ENCODE data around the gene ITPK1. TPM values are rescaled to one million over a fixed set of nuclear protein-coding genes. Genes with fewer than 3 reads are reported as not detected.

ITPK1 gene
- total RNA-seq, 1 experiment from 2014 or later: 25.9 TPM

DNA sequence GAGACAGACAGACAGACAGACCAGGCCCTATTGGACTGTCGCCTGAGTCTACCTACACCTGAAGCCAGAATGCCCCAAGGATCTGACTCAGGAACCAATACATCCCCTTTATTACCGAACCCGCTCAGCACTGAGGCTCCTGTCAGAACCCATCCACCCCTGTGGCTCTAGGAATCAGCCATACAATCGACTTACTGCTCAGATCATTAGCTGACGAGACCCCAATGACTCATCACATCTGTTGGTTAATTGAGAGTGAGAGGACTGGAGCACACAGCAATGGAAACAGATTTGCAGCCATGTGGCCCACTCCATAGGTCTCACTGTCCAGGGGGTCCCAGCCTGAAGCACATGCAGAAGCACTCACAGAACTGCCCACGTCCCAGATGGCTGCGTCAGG, 15.2 kb downstream of the ITPK1 start:
- intact Hi-C loops (cut with micrococcal nuclease; ENCODE audit: unreplicated experiment) (no loop called here), in situ Hi-C loops (cut with HindIII; ENCODE audit: low pct_unique_long_range_greater_than_20kb, low sequenced_read_pairs) (no loop called here)
- Histone ChIP-seq H3K4me1 (ENCODE audit: control insufficient read depth, insufficient read depth, low read length) (no peaks in the 10 kb centered on the region), H3K4me3 (ENCODE audit: low read depth in 2 of 2, low read length in 2 of 2) (no peak overlapping the region), H3K36me3 (ENCODE audit: control insufficient read depth, insufficient read depth, low read length) (no peaks in the 10 kb centered on the region), H3K27ac (ENCODE audit: low read length) (no peak overlapping the region), H3K27me3 (ENCODE audit: control insufficient read depth, insufficient read depth, low read length) (no peaks in the 10 kb centered on the region), H3K9me3 (ENCODE audit: control insufficient read depth, insufficient read depth, low read depth, low read length) (no peaks in the 10 kb centered on the region)
- ATAC-seq: no peak
- POLR2A ChIA-PET: no interaction called here
- CTCF ChIA-PET: no interaction called here
- TF ChIP-seq TCF7L2 (IDR thresholded peaks at IDR 0.05; ENCODE audit: low read depth, low read length): no peak
- TF ChIP-seq, protein P1, sequence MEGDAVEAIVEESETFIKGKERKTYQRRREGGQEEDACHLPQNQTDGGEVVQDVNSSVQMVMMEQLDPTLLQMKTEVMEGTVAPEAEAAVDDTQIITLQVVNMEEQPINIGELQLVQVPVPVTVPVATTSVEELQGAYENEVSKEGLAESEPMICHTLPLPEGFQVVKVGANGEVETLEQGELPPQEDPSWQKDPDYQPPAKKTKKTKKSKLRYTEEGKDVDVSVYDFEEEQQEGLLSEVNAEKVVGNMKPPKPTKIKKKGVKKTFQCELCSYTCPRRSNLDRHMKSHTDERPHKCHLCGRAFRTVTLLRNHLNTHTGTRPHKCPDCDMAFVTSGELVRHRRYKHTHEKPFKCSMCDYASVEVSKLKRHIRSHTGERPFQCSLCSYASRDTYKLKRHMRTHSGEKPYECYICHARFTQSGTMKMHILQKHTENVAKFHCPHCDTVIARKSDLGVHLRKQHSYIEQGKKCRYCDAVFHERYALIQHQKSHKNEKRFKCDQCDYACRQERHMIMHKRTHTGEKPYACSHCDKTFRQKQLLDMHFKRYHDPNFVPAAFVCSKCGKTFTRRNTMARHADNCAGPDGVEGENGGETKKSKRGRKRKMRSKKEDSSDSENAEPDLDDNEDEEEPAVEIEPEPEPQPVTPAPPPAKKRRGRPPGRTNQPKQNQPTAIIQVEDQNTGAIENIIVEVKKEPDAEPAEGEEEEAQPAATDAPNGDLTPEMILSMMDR (IDR thresholded peaks at IDR 0.05): no peak
- no peak for TF ChIP-seq POLR2AphosphoS5 (IDR thresholded peaks at IDR 0.05; ENCODE audit: low read depth, low read length)
- TF ChIP-seq, protein P2, sequence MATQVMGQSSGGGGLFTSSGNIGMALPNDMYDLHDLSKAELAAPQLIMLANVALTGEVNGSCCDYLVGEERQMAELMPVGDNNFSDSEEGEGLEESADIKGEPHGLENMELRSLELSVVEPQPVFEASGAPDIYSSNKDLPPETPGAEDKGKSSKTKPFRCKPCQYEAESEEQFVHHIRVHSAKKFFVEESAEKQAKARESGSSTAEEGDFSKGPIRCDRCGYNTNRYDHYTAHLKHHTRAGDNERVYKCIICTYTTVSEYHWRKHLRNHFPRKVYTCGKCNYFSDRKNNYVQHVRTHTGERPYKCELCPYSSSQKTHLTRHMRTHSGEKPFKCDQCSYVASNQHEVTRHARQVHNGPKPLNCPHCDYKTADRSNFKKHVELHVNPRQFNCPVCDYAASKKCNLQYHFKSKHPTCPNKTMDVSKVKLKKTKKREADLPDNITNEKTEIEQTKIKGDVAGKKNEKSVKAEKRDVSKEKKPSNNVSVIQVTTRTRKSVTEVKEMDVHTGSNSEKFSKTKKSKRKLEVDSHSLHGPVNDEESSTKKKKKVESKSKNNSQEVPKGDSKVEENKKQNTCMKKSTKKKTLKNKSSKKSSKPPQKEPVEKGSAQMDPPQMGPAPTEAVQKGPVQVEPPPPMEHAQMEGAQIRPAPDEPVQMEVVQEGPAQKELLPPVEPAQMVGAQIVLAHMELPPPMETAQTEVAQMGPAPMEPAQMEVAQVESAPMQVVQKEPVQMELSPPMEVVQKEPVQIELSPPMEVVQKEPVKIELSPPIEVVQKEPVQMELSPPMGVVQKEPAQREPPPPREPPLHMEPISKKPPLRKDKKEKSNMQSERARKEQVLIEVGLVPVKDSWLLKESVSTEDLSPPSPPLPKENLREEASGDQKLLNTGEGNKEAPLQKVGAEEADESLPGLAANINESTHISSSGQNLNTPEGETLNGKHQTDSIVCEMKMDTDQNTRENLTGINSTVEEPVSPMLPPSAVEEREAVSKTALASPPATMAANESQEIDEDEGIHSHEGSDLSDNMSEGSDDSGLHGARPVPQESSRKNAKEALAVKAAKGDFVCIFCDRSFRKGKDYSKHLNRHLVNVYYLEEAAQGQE (IDR thresholded peaks at IDR 0.05; ENCODE audit: insufficient read depth in 1 of 2, low read depth in 2 of 2, low read length in 1 of 2): no peak
- TF ChIP-seq SIN3A (IDR thresholded peaks at IDR 0.05; ENCODE audit: borderline replicate concordance, insufficient read depth, low read depth, low read length): no peak
- BruUV-seq (replicated peaks): no TSS peak
- no peak for DNase-seq (ENCODE audit: low read depth, low spot score)

DNA sequence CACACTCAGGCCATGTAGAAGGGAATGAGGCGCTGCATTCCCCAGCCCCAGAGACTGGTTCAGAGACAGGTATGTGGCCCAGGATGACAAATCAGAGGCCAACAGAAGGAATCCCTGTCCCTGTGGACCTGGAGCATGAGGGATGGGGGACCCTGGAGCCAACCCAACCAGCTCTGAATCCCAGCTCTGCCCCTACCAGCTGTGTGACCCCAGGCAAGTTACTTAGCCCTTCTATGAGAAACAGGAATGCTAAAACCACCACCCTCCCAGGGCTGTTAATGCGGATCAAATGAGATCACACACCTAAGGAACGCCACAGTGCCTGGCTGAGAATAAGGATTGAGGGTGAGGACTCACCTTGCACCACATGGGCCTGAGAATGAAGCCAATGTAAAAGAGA, 15.6 kb downstream of the ITPK1 start:
- DNase-seq (ENCODE audit: low read depth, low spot score) (no peak), ATAC-seq (no peak)
- Histone ChIP-seq H3K27ac (ENCODE audit: low read length) (no peak overlapping the region), H3K27me3 (ENCODE audit: control insufficient read depth, insufficient read depth, low read length) (no peaks in the 10 kb centered on the region), H3K4me1 (ENCODE audit: control insufficient read depth, insufficient read depth, low read length) (no peaks in the 10 kb centered on the region), H3K36me3 (ENCODE audit: control insufficient read depth, insufficient read depth, low read length) (no peaks in the 10 kb centered on the region), H3K9me3 (ENCODE audit: control insufficient read depth, insufficient read depth, low read depth, low read length) (no peaks in the 10 kb centered on the region), H3K4me3 (ENCODE audit: low read depth in 2 of 2, low read length in 2 of 2) (no peak overlapping the region)
- in situ Hi-C loops (cut with HindIII; ENCODE audit: low pct_unique_long_range_greater_than_20kb, low sequenced_read_pairs) (no loop called here), intact Hi-C loops (cut with micrococcal nuclease; ENCODE audit: unreplicated experiment) (no loop called here)
- ChIA-PET CTCF (interaction anchor here (0.6 kb wide), 1 partner anchor 79 kb away, joined by 4 read pairs; no protein-coding TSS in a partner anchor), POLR2A (no interaction called here)
- no TSS peak for BruUV-seq (replicated peaks)
- TF ChIP-seq, protein P2 (IDR thresholded peaks at IDR 0.05; ENCODE audit: insufficient read depth in 1 of 2, low read depth in 2 of 2, low read length in 1 of 2): no peak
- TF ChIP-seq SIN3A (IDR thresholded peaks at IDR 0.05; ENCODE audit: borderline replicate concordance, insufficient read depth, low read depth, low read length) (no peak), POLR2AphosphoS5 (IDR thresholded peaks at IDR 0.05; ENCODE audit: low read depth, low read length) (no peak), TCF7L2 (IDR thresholded peaks at IDR 0.05; ENCODE audit: low read depth, low read length) (no peak)
- TF ChIP-seq, protein P1 (IDR thresholded peaks at IDR 0.05): no peak

All from Panc1 (cell line).